ENCODE results near the gene ADAMTS2.

ADAMTS2 gene

GRCh38 chr5:179177711-179178575 lies 167.3 kb downstream of the ADAMTS2 start:
- DNase-seq (ENCODE audit: low read depth in 2 of 2), result no peak

- no peak for DNase-seq (ENCODE audit: low read depth in 2 of 2)
These were observed 168.6 kb downstream of the ADAMTS2 start for GRCh38 chr5:179176571-179177230.

- no peak for DNase-seq (ENCODE audit: low read depth in 2 of 2)
These were observed 169.1 kb downstream of the ADAMTS2 start for GRCh38 chr5:179176166-179176565.

GRCh38 chr5:179171816-179172745 lies 173.2 kb downstream of the ADAMTS2 start:
- no peak for DNase-seq (ENCODE audit: low read depth in 2 of 2)

GRCh38 chr5:179171251-179171815 lies 173.9 kb downstream of the ADAMTS2 start:
- no peak for DNase-seq (ENCODE audit: low read depth in 2 of 2)

GRCh38 chr5:179170606-179171005 lies 174.7 kb downstream of the ADAMTS2 start:
- no peak for DNase-seq (ENCODE audit: low read depth in 2 of 2)

- no peak for DNase-seq (ENCODE audit: low read depth in 2 of 2)
These were observed 175.4 kb downstream of the ADAMTS2 start for GRCh38 chr5:179169836-179170235.

- no peak for DNase-seq (ENCODE audit: low read depth in 2 of 2)
These were observed 176.6 kb downstream of the ADAMTS2 start for GRCh38 chr5:179168664-179169063.

GRCh38 chr5:179167871-179168451 lies 177.3 kb downstream of the ADAMTS2 start:
- DNase-seq (ENCODE audit: low read depth in 2 of 2), result no peak

GRCh38 chr5:179166886-179167841 lies 178.1 kb downstream of the ADAMTS2 start:
- peak; percentile 13 to 51 for DNase-seq (ENCODE audit: low read depth in 2 of 2)

- no peak for DNase-seq (ENCODE audit: low read depth in 2 of 2)
These were observed 178.9 kb downstream of the ADAMTS2 start for GRCh38 chr5:179166171-179166885.

GRCh38 chr5:179165421-179166170 lies 179.7 kb downstream of the ADAMTS2 start:
- DNase-seq (ENCODE audit: low read depth in 2 of 2), result no peak

GRCh38 chr5:179164331-179165311 lies 180.6 kb downstream of the ADAMTS2 start:
- no peak for DNase-seq (ENCODE audit: low read depth in 2 of 2)

GRCh38 chr5:179163236-179164155 lies 181.8 kb downstream of the ADAMTS2 start:
- DNase-seq (ENCODE audit: low read depth in 2 of 2), result no peak

- DNase-seq (ENCODE audit: low read depth in 2 of 2), result no peak
These were observed 182.7 kb downstream of the ADAMTS2 start for GRCh38 chr5:179162351-179163235.
